ENCODE results near the gene PTPRN2.
A peak's percentile ranks its signal among the peaks of the same experiment; 100 is the strongest.

PTPRN2 gene

DNA sequence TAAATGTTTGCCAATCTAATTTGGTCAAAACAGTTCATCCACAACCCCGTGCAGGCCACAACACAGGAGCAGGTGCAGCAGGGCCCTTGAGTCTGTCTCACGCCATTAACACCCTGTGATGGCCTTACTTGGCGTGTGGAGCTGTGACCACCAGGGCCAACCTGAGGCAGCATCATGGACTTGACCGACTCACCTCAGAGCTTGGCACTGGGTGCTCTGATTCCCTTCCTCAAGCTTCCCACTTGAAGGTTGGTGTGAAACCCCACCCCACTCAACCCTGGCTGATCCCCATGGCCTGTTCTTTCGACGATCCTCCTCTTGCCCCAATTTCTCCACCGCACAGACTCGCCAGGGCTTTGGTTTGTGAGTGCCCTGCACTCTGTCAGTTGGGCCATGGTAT lies 623.1 kb downstream of the PTPRN2 start:
- Histone ChIP-seq H3K9me3 (ENCODE audit: control insufficient read depth in 5 of 5, low read length in 5 of 5) (peaks cover 0 to 5% (median 2%) of the 10 kb centered on the region in 5 donors), H3K4me1 (ENCODE audit: control insufficient read depth in 5 of 5, insufficient read depth in 5 of 5, low read length in 5 of 5) (peaks cover 0 to 4% (median 0%) of the 10 kb centered on the region in 5 donors), H3K4me3 (ENCODE audit: low read depth in 1 of 5, low read length in 5 of 5) (no peak overlapping the region), H3K27ac (ENCODE audit: low read depth, low read length) (no peak overlapping the region), H3K36me3 (ENCODE audit: control insufficient read depth in 5 of 5, insufficient read depth in 5 of 5, low read length in 5 of 5) (no peaks in the 10 kb centered on the region), H3K27me3 (ENCODE audit: control insufficient read depth in 5 of 5, insufficient read depth in 4 of 5, low read length in 5 of 5) (peaks cover under 1 to 13% (median 8%) of the 10 kb centered on the region in 5 donors), H3K9ac (ENCODE audit: low read length in 5 of 5) (no peak overlapping the region)

DNA sequence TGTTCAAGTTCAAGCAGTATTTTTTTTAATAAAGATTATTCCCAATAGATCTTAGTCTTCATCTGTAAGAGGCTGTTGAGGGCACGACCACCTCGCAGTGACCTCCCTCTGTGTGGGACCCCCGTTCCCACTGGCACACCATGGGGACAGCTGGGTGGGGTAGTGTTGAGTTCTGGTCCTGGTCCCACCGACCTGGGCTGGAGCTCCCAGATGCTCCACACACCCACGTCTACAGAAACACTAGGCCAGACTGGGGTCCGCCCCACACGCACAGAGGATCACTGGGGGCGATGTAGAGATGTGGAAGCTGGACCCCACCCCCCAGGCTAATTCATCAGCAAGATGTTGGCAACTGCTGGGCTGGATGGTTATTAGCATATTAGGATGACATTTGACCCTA lies 623.6 kb downstream of the PTPRN2 start:
- peaks cover 0 to 4% (median 0%) of the 10 kb centered on the region in 5 donors for H3K4me1 ChIP-seq (ENCODE audit: control insufficient read depth in 5 of 5, insufficient read depth in 5 of 5, low read length in 5 of 5)
- H3K4me3 ChIP-seq (ENCODE audit: low read depth in 1 of 5, low read length in 5 of 5), result no peak overlapping the region
- H3K36me3 ChIP-seq (ENCODE audit: control insufficient read depth in 5 of 5, insufficient read depth in 5 of 5, low read length in 5 of 5), result no peaks in the 10 kb centered on the region
- no peak overlapping the region for H3K9ac ChIP-seq (ENCODE audit: low read length in 5 of 5)
- H3K9me3 ChIP-seq (ENCODE audit: control insufficient read depth in 5 of 5, low read length in 5 of 5), result peaks cover 0 to 2% (median 0%) of the 10 kb centered on the region in 5 donors
- no peak overlapping the region for H3K27ac ChIP-seq (ENCODE audit: low read depth, low read length)
- H3K27me3 ChIP-seq (ENCODE audit: control insufficient read depth in 5 of 5, insufficient read depth in 4 of 5, low read length in 5 of 5), result peaks cover 0 to 16% (median 8%) of the 10 kb centered on the region in 5 donors

DNA sequence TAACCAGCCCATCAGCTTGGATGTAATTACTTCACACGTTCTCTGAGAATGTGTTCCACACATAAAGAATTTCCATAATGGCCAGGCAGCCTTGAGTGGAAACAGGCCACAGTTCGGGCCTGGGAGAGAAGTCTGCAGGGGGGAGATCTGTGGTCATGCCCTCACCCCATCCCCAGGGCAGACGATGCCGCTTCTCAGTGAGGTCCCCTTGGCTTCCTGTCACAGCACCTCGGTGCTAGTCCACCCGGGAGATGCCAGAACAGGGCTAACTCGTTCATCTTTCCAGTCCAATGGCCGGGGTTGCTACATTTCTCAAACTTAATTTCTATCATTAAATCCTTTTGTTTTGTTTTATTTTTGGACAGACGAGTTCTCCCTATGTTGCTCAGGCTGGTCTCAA lies 624.1 kb downstream of the PTPRN2 start:
- Histone ChIP-seq H3K4me1 (ENCODE audit: control insufficient read depth in 5 of 5, insufficient read depth in 5 of 5, low read length in 5 of 5) (peaks cover 0 to 4% (median 0%) of the 10 kb centered on the region in 5 donors), H3K27me3 (ENCODE audit: control insufficient read depth in 5 of 5, insufficient read depth in 4 of 5, low read length in 5 of 5) (peaks cover 0 to 16% (median 8%) of the 10 kb centered on the region in 5 donors), H3K9me3 (ENCODE audit: control insufficient read depth in 5 of 5, low read length in 5 of 5) (peaks cover 0 to 6% (median 4%) of the 10 kb centered on the region in 5 donors), H3K27ac (ENCODE audit: low read depth, low read length) (no peak overlapping the region), H3K4me3 (ENCODE audit: low read depth in 1 of 5, low read length in 5 of 5) (no peak overlapping the region), H3K36me3 (ENCODE audit: control insufficient read depth in 5 of 5, insufficient read depth in 5 of 5, low read length in 5 of 5) (no peaks in the 10 kb centered on the region), H3K9ac (ENCODE audit: low read length in 5 of 5) (no peak overlapping the region)

DNA sequence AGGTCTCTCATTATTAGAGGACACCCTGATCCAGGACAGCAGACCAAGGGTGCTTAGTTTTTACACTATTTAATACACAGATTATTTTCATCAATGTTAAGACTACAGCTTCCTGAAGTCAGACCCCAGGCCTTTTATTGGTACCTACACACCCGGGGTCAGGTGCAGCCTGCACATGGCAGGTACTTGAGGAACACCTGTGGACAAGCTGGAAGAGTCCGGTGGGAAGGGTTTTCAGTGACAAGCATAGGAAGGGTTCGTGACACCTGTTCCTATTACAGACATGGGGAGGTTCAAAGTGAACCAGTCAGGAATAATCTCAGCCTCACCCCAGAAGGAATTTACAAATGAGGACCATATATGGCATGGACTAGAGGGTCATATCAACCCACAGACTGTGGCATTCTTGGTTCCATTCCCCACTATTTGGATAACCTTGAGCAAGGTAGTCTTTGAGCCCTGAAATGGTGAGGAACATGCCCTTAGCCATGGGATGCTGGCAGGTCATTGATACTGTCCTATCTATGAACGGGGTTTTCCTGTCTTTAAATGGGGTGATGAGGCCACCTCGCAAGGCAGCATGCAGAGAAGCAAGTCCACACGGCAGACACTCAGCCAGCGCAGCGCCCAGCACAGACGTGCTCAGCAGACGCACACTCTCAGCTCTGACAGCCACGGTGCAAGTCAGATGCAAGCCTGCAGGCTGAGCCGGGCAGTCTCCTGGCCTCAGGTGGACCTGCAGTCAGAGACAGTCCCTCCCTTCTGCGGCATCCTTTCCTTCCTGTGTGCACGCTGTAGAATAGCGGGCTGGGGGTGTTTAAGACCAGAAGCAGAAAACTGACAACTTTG lies 624.9 kb downstream of the PTPRN2 start:
- no peaks in the 10 kb centered on the region for H3K36me3 ChIP-seq (ENCODE audit: control insufficient read depth in 5 of 5, insufficient read depth in 5 of 5, low read length in 5 of 5)
- peaks cover 0 to 16% (median 8%) of the 10 kb centered on the region in 5 donors for H3K27me3 ChIP-seq (ENCODE audit: control insufficient read depth in 5 of 5, insufficient read depth in 4 of 5, low read length in 5 of 5)
- H3K27ac ChIP-seq (ENCODE audit: low read depth, low read length), result no peak overlapping the region
- H3K4me3 ChIP-seq (ENCODE audit: low read depth in 1 of 5, low read length in 5 of 5), result no peak overlapping the region
- no peak overlapping the region for H3K9ac ChIP-seq (ENCODE audit: low read length in 5 of 5)
- peaks cover 0 to 8% (median 5%) of the 10 kb centered on the region in 5 donors for H3K9me3 ChIP-seq (ENCODE audit: control insufficient read depth in 5 of 5, low read length in 5 of 5)
- H3K4me1 ChIP-seq (ENCODE audit: control insufficient read depth in 5 of 5, insufficient read depth in 5 of 5, low read length in 5 of 5), result peaks cover 0 to 4% (median 0%) of the 10 kb centered on the region in 5 donors

DNA sequence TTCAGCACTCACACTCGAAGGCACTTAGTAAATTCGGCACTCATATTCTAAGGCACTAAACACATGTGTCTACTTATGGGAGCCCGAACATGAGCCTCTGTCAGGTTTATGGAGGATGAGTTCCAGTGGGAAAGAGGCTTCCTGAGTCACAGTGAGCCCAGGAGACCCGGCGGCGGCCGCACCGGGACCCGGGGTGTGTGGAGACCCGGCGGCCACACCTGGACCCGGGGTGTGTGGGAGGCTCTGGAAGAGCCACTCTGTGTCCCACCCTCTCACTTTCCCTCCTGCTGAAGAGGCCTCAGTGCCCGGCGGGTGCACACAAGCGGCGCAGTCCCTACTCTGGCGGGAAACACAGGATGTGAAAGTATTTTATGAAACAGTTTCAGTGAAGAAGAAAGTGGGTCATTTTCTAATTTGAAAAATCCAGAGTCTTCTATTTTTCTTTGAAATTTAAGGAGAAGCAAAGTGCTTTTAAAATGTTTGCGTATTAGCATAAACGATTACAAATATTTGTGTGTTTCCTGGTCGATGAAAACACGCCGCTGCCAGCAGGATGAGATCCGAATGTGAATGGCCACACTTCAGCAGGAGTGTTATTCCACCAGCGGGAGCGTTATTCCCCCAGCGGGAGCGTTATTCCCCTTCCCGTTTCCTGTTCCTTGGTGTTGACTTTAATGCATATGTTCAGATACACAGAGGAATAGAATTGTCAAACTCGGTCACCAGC lies 625.7 kb downstream of the PTPRN2 start:
- H3K4me1 ChIP-seq (ENCODE audit: control insufficient read depth in 5 of 5, insufficient read depth in 5 of 5, low read length in 5 of 5), result peaks cover 0 to 4% (median 0%) of the 10 kb centered on the region in 5 donors
- H3K27me3 ChIP-seq (ENCODE audit: control insufficient read depth in 5 of 5, insufficient read depth in 4 of 5, low read length in 5 of 5), result peaks cover 0 to 16% (median 8%) of the 10 kb centered on the region in 5 donors
- peak overlapping the region in 1 of 5 donors; percentile 22 for H3K4me3 ChIP-seq (ENCODE audit: low read depth in 1 of 5, low read length in 5 of 5)
- no peak overlapping the region for H3K27ac ChIP-seq (ENCODE audit: low read depth, low read length)
- H3K36me3 ChIP-seq (ENCODE audit: control insufficient read depth in 5 of 5, insufficient read depth in 5 of 5, low read length in 5 of 5), result no peaks in the 10 kb centered on the region
- peaks cover 0 to 8% (median 5%) of the 10 kb centered on the region in 5 donors for H3K9me3 ChIP-seq (ENCODE audit: control insufficient read depth in 5 of 5, low read length in 5 of 5)
- no peak overlapping the region for H3K9ac ChIP-seq (ENCODE audit: low read length in 5 of 5)

DNA sequence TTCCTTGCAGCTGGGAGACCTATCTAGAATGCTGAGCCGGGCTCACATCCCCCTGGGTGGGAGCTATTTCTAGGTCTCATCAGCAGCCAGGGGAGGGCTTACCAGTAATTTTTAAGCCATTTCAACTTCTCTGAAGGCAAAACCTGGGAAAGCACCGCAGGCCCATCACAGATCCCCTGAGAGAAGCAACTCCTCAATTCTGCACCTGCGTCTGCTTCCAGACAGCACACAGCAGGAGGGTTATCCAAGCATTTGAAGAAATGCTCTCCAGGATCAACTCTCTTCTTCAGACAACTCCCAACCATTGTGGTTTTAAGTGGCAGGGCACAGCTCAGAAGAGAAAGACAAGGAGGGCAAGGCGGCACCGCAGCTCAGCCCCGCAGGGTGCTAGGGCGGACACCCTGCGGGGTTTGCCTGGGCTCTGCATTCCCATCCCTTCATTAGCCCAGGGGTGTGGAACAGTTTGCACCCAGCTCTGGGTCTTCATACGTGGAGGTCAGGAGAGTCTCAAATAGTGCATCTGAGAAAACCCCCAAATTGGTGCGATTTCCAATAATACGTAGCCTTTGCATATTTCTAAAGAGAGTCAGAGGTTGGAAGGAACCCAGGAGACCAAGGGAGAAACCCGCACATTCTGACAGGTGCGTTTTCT lies 632.1 kb downstream of the PTPRN2 start:
- no peak overlapping the region for H3K9ac ChIP-seq (ENCODE audit: low read length in 5 of 5)
- no peaks in the 10 kb centered on the region for H3K4me1 ChIP-seq (ENCODE audit: control insufficient read depth in 5 of 5, insufficient read depth in 5 of 5, low read length in 5 of 5)
- H3K36me3 ChIP-seq (ENCODE audit: control insufficient read depth in 5 of 5, insufficient read depth in 5 of 5, low read length in 5 of 5), result no peaks in the 10 kb centered on the region
- H3K4me3 ChIP-seq (ENCODE audit: low read depth in 1 of 5, low read length in 5 of 5), result no peak overlapping the region
- H3K27me3 ChIP-seq (ENCODE audit: control insufficient read depth in 5 of 5, insufficient read depth in 4 of 5, low read length in 5 of 5), result peaks cover 0 to 15% (median 12%) of the 10 kb centered on the region in 5 donors
- no peak overlapping the region for H3K27ac ChIP-seq (ENCODE audit: low read depth, low read length)
- peaks cover 0 to 10% (median 9%) of the 10 kb centered on the region in 5 donors for H3K9me3 ChIP-seq (ENCODE audit: control insufficient read depth in 5 of 5, low read length in 5 of 5)

DNA sequence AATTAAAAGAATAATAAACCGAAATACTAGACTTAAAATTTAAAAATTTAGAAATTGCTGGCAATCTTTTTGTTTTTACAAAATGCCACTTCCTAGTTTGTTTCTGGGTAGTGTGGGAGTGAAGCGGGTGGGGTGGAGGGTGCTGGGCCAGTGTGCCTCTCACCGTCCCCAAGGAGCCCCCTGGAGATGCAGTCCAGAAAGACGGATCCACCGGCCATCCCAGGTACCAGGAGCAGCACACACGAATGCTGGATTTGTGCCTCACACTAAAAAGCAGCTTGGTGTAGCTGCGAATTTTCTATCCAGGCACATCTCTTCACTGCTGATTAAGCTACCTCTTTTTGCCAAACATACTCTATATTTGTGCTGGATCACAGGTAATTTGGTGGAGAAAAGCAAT lies 632.7 kb downstream of the PTPRN2 start:
- peaks cover 0 to 14% (median 9%) of the 10 kb centered on the region in 5 donors for H3K9me3 ChIP-seq (ENCODE audit: control insufficient read depth in 5 of 5, low read length in 5 of 5)
- H3K27me3 ChIP-seq (ENCODE audit: control insufficient read depth in 5 of 5, insufficient read depth in 4 of 5, low read length in 5 of 5), result peaks cover 0 to 15% (median 12%) of the 10 kb centered on the region in 5 donors
- no peaks in the 10 kb centered on the region for H3K4me1 ChIP-seq (ENCODE audit: control insufficient read depth in 5 of 5, insufficient read depth in 5 of 5, low read length in 5 of 5)
- H3K27ac ChIP-seq (ENCODE audit: low read depth, low read length), result no peak overlapping the region
- H3K9ac ChIP-seq (ENCODE audit: low read length in 5 of 5), result no peak overlapping the region
- H3K4me3 ChIP-seq (ENCODE audit: low read depth in 1 of 5, low read length in 5 of 5), result no peak overlapping the region
- no peaks in the 10 kb centered on the region for H3K36me3 ChIP-seq (ENCODE audit: control insufficient read depth in 5 of 5, insufficient read depth in 5 of 5, low read length in 5 of 5)

DNA sequence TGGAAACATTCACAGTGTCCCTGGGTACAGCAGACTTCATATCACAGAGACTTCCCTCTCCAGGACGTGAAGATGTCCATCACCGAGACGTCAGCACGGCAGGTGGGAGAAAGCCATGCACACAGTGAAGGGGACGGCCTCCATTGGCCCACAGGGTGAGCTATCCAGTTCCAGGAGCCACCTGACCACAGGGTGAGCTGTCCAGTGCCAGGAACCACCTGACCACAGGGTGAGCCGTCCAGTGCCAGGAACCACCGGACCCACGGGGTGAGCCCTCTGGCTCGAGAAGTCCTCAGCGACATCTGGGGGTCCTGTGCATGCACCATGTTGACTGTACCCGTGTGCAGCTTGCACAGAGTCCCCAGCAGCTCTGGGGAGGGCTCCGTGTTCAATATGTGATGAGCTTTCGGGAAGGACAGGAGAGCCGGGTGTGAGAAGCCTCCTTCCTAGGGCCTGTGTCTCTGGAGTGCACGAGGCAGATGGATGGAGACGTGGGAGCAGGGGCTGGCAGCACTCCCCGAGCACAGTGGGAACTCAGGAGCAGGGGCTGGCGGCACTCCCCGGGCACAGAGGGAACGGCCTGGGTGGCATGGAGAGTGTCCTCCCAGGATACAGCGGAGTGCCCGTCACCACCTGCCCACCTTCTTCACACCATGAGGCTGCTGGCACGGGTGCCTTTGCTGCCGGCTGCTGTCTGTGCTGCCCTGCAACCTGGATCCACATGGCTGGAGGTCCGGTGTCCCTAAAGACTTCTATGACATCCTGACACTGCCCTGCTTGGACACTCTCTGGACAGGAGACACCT lies 634.6 kb downstream of the PTPRN2 start:
- peaks cover 0 to 14% (median 4%) of the 10 kb centered on the region in 5 donors for H3K9me3 ChIP-seq (ENCODE audit: control insufficient read depth in 5 of 5, low read length in 5 of 5)
- no peak overlapping the region for H3K27ac ChIP-seq (ENCODE audit: low read depth, low read length)
- no peaks in the 10 kb centered on the region for H3K36me3 ChIP-seq (ENCODE audit: control insufficient read depth in 5 of 5, insufficient read depth in 5 of 5, low read length in 5 of 5)
- no peaks in the 10 kb centered on the region for H3K4me1 ChIP-seq (ENCODE audit: control insufficient read depth in 5 of 5, insufficient read depth in 5 of 5, low read length in 5 of 5)
- peaks cover 0 to 13% (median 12%) of the 10 kb centered on the region in 5 donors for H3K27me3 ChIP-seq (ENCODE audit: control insufficient read depth in 5 of 5, insufficient read depth in 4 of 5, low read length in 5 of 5)
- no peak overlapping the region for H3K9ac ChIP-seq (ENCODE audit: low read length in 5 of 5)
- no peak overlapping the region for H3K4me3 ChIP-seq (ENCODE audit: low read depth in 1 of 5, low read length in 5 of 5)

DNA sequence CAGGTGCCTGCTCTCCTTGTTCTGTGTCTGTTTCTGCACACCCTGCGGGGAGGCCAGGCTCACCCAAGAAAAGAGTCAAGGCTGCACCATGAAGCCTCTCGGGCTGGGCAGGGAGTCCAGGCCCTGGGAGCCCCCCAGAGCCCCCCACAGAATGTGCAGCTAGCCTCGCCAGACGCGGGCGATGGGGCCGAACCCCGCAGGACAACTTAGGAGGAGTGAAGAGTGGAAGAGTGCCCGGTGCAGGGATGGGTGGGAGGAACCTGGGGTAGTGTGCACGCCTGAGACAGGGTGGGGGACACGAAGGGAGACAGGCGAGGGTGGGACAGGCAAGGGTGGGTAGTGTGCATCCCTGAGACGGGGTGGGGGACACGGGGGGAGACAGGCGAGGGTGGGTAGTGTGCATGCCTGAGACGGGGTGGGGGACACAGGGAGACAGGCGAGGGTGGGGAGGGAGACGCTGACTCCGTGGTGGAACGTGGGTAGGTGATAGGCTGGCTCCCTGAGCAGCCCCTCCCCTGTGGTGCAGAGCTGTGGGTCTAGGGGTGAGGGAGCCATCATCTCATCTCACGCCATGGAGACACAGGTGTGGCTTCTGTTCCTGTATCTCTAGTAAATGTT lies 635.5 kb downstream of the PTPRN2 start:
- H3K9me3 ChIP-seq (ENCODE audit: control insufficient read depth in 5 of 5, low read length in 5 of 5), result peaks cover 5 to 21% (median 13%) of the 10 kb centered on the region in 5 donors
- no peak overlapping the region for H3K9ac ChIP-seq (ENCODE audit: low read length in 5 of 5)
- peaks cover 0 to 13% (median 12%) of the 10 kb centered on the region in 5 donors for H3K27me3 ChIP-seq (ENCODE audit: control insufficient read depth in 5 of 5, insufficient read depth in 4 of 5, low read length in 5 of 5)
- no peak overlapping the region for H3K4me3 ChIP-seq (ENCODE audit: low read depth in 1 of 5, low read length in 5 of 5)
- no peaks in the 10 kb centered on the region for H3K36me3 ChIP-seq (ENCODE audit: control insufficient read depth in 5 of 5, insufficient read depth in 5 of 5, low read length in 5 of 5)
- no peak overlapping the region for H3K27ac ChIP-seq (ENCODE audit: low read depth, low read length)
- H3K4me1 ChIP-seq (ENCODE audit: control insufficient read depth in 5 of 5, insufficient read depth in 5 of 5, low read length in 5 of 5), result no peaks in the 10 kb centered on the region
